DMS153 treated with DMSO at 0.1 percent for 48 hours (cell line): ENCODE measurements around the gene RANBP9.

Experiments used
- DNase-seq: peaks from one replicate; lab custom pipeline; 2025; ENCODE audit not compliant: unreplicated experiment; lab: John Stamatoyannopoulos, UW

RANBP9 gene

DNA sequence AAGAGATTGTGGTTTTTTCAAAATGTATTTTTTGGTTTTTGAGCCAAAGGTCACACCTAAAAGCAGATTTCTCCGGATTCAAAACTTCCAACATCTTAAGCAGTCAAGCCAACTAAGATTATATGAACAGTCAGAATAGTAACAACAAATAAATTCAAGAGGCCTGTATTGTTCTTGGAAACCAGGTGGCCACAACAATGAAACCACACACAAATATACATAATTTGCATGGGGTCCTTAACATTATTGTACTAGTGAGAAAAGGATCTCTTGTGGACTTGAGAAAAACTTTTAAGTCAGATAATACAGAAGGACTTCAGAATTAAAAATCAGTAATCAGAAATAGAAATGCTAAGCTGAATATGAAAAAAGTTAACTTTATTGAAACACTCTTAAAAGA, 55.9 kb downstream of the RANBP9 start:
- DNase-seq: no peak

DNA sequence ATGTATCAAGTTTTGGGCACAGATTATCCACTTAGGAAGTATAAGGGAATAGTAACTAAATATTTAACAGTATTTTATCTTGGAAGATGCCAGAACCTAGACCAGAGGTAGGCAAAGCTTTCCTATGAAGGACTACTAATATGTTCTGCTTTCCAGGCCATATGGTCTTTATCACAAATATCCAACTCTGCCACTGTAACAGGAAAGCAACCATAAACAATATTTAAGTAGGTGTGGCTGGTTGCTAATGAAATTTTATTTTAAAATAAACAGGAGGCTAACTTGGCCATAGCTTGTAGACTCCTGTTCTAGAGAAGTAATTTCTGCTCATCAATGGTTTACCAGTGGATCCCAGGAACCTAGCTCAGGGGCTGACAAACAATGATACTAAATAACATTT, 57.1 kb downstream of the RANBP9 start:
- DNase-seq: no peak

DNA sequence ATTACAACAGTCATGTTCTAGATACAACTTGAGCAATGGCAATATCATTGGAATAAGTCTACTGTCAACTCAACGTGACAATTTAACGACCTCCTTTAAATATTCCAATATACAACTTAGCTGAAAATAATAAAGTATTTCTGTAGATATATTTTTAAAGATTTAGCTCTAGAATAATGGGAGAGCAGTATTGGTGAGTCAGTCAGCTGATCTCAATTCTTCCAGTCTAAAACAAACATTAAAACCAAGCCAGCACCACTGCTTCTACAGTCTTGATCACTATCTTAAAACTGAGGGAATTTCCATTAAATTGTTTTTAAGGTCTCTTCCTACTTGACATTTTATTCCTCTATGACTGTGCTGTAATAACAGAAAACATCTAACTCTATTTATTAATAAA, 58.3 kb downstream of the RANBP9 start:
- DNase-seq: no peak

DNA sequence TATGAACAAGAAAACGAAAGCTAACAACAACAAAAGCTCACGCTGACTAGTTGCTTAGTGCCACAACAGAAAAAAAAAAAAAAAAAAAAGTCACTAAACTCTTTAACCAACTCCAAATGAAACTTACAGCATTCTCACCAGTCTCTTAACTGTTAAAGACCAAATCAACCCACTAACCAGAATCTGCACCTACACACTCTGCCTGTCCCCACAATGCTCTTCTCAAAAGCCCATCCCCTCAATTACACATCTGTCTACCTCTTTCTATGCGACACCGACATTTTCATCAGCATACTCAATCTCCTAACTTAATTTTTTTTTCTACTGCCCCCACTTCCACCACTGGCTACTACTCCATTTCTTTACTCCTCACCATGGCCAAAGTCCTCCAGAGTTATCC, 62.2 kb downstream of the RANBP9 start:
- no peak for DNase-seq

DNA sequence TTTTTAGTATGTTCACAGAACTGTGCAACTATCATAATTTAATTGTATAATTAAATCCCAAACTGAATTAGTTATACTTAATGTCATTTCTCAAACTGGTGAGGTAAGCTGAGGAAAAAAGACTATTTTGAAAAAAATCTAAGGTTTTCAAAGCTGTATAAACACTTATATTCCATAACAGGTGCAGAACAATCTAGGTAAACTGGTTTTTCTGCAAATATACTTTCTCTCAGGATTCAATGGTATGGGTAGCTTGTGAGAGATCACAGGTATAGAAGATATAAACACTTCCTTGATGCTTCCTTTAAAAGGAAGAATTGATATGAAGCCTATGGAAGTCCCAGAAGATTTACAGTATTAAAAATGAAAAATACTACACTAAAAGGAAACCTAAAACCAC, 62.8 kb downstream of the RANBP9 start:
- no peak for DNase-seq

DNA sequence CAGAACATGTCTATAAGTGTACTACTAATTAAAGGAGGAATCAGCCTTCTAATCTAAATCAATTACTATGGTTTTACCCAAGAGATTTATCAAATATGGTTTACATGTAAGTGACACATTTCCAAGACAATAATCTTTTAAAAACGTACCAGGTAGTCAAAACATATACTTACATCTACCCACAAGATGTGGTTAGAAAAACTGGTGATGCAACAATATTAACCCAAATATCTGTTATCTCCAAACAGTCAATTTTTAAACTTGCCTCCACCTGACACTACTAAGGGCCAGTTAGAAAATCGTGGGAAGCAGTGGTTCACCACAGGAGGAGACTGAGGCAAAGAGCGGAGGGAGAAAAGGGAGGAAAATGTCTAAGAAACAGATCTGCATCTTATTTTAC, 68.5 kb downstream of the RANBP9 start:
- DNase-seq: no peak

DNA sequence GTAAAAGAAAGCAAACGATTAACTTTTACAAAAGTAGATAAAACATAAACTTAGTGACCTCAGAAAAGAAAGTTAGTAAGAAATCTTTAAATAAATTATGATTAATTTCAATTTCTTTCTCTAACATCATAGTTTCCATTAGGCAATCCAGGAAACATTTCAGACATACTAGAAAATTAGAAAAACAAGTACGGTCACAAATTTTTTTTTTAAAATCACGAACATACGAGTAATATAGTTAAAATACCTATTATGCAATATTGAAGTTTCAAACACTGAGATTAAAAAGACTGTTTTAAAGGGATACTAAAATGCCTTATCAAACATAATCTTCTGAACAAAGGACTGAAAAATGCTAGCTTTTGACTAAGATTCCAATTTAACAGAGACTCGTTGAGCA, 70.3 kb downstream of the RANBP9 start:
- no peak for DNase-seq

DNA sequence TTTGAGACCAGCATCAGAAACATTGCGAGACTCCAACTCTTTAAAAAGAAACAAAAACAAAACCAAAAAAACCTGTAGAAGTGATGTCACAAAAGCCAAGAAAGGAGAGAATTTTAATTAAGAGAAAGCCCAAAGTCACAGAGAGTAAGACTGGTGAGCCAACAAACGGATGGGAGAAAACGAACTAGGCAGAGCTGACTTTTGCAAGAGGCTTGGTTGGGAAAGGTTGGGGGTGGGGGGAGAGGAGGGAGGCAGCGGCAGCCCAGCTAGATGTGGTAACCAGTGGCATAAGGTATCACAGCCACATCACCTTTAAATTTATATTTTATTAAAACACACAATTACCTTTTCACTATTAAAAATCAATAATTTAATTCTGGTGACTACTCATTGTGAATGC, 73.0 kb downstream of the RANBP9 start:
- DNase-seq: no peak

DNA sequence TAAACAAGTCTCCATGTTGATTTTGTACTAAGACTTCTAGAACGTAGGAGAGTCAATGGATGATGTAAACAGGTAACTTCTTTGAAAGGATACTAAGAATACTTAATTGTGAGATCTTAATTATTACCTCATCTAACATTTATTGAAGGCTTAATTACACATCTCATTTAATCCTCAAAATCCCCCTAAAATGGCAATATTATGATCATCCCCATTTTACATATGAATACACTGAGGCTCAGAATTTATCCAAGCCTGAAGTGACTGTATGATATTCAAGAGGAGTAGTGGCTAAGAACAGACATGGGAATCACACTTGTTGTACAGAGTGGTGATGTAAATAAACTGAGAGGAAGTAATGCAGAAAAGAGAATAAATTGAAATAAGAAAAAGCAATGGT, 73.6 kb downstream of the RANBP9 start:
- no peak for DNase-seq

DNA sequence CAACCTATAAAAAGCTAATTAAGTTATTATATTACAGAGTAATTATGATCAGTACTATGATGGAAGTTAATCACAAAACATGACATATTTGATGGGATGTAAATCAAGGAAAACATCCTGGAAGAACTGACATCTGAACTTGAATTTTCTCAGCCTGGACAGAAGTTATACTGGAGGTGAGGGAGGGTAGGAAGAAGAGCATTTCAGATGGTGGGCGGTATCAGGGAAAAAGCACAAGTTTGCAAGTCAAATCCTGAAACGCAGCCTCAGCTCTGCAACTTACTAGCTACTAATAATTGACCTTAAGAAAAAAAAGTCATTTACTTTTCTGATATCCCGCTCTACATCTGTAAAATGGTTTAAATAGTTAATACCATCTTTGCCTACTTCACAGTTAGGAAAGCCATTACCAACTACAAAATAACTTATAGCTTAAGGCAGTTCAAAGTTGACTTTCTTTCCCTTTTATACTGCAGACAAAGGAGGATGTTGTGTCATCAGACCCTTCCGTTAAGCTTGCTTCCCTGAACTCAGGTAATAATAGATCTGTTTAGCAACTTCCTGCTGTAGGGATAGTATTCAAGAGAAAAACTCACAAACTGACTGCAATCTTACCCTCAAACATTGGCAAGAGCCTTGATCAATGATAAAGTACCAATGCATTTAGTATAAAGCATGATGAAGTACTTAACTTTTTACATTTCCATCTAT, 75.5 kb downstream of the RANBP9 start:
- DNase-seq: no peak

DNA sequence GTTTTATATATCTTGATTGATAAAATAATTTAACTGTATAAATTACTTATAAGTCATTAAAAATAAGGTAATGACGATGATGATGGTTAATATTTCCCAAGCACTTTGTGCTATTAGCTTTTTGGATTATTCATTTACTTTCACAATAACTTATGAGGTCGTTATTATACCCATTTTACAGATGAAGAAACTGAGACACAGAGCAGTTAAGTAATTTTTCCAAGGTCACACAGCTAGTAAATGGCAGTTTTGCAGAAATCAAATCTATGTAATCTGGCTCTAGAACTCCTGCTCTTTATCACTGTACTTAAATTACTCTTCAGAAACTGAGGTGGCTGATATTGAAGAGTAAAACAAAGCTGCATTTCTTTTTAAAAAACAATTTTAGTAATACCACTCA, 78.3 kb downstream of the RANBP9 start:
- DNase-seq: no peak

DNA sequence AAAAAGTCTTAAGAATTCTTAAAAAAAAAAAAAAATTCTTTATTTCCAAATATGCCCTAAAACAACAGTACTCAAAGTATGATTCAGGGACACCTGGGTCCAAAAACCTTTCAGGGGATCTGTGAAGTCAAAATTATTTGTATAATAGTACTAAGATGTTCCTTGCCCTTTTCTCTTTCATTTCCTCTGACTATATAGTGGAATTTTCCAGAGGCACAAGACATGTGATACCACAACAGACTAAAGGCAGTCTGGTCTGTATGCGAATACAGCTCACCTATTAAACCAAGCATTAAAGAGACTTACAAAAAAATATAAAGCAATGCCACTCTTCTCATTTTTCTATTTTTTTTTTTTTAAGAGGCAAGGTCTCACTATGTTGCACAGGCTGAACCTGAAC, 81.1 kb downstream of the RANBP9 start:
- no peak for DNase-seq

DNA sequence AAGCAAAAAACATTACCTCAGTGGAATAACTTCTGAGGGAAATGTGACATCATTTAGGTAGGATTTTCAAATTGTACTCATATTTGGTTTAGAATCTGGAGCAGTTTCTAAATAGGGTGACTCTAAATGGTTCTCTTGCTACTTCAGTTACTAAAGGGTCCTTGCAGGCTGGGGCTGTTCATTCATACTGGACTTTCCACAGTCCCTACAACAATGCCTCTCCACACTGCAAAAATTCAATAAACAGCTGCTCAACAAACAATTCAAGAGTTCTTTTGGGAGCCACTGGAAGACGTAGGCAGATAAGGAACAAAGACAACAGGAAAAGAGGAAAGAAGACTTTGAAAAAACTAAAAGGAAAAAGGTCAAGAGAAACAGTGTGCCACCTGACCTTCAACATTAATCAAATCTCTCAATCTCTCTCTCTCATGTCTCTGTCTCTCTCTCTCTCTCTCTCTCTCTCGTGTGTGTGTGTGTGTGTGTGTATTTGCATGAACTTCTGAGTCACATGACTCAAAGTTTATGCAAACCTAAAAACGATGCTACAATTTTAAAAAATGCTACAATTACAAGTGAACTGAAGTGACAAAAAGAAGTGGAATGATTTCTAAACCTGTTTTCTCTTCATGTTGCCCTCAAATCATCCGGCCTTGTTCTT, 82.0 kb downstream of the RANBP9 start:
- DNase-seq: no peak

DNA sequence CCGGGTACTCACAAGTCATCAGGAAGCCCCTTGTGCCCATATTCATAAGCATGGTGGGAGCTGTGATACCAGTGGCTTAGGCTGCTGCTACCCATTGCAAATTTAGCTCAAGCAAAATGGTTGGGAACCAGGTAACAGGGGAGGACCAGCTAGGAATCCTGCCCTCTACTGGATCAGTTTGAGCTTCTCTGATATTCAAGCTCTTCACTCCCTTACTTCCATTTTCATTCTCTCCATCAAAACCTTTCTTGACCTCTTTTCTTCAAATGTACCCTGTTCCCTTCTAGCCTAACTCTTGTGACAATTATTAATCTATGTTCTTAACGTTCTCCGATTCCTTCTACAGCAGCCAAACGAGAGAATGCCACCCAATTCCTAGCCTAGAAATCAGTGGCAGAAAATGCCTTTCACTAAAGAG, 86.8 kb downstream of the RANBP9 start:
- DNase-seq: peak; percentile 2

DNA sequence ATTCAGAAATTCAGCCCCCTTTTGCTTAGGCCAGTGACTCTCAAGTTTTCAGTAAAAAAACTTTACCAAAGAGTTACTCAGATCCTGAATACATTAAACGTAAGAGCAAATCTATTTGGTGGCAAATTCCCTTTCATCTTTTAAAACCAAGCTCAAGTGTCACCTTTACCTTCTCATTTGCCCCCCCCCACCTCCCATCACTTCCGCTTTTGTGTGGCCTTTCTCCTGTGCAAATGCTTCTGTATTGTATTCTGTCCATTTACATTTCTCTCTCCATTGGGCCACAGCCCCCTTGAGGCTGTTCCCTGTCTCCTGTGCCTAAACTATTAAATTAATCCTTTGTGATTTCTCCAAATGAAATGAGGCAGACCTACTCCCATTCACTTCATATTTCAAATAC, 94.6 kb downstream of the RANBP9 start:
- no peak for DNase-seq

DNA sequence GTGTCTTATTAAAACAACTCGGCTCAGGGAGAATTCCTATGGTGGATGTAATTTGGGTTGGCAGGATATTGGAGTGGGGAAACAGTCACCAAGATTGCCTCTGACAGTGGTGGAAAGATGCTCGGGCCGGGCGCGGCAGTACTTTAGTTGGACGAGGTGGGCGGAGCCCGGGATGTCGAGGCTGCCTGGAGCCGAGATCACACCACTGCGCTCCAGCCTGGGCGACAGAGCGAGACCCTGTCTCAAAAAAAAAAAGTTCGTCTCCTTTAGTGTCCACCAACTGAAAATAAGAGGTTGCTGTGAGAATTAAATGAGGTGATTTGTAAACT, 95.9 kb downstream of the RANBP9 start:
- no peak for DNase-seq

DNA sequence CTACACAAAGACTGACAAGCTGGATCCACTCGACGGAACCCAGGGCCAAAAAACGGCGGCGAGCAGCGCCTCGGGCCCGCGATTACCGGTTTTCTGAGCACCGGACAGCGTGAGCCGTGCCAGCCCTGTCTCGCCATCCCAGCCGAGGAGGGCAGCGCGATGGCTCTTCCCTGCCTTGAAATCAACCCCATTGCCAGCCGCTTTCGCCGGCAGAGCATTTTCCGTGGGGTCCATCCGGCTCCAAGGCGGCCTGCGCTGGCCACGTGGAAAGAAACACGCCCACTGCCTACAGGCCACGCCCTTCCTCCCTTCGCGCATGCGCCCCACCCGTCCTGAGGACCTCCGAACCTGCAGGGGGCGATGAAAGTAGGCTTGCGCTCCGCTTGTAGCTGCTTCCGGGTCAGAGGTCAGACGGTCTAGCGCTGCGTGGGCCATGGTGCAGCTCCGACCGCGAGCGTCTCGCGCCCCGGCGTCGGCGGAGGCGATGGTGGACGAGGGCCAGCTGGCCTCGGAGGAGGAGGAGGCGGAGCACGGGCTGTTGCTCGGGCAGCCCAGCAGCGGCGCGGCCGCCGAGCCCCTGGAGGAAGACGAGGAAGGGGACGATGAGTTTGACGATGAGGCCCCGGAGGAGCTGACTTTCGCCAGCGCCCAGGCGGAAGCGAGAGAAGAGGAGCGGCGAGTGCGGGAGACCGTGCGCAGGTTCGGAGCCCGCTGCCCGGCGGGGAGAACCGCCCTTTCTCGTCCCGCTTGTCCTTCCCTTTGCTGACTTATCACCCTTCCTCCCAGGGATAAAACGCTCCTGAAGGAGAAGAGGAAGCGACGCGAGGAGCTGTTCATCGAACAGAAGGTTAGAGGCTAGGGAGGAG, 96.5 kb downstream of the RANBP9 start, which contains the start of gene NOL7:
NOL7 (plus strand) TSS at position 410 of the 866 bp plus-strand sequence; CDS start at position 434, 24 bp downstream.
- DNase-seq: peak; percentile 51

DNA sequence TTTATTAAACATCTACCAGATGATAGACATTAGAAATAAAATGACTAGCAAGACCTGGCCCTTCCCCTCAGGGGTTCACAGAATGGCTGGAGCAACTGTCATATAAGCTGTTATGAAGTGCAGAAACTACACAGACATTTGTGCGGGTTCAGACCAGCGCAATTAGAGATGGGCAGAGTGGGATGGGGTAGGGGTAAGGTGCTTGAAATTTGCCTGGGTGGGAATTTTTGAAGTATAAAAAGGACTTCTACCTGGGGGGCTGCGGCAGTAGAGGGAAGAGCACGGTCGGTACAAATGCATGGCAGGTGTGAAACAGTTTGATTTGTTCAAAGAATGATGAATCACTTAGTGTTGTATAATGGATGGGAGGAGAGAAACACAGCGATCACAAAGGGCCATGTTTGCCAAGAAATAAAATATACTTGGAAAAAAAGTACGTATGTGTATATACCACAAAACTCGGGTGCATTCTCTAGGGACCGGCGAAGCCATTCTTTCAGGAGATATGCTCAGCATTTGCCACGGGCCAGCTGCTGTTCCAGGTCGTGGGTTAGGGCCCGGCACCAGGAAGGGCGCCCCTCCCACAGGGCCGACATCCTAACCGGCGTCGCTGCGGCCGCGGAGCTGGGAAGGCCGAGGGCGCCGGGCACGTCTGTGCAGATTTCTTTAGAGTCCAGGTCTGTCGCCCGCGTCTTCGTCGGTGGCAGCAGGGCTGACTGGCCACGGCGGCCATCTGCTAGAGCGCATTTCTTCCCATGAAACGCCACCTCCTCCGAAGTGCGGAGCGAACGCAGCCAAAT, 97.3 kb downstream of the RANBP9 start:
- no peak for DNase-seq

DNA sequence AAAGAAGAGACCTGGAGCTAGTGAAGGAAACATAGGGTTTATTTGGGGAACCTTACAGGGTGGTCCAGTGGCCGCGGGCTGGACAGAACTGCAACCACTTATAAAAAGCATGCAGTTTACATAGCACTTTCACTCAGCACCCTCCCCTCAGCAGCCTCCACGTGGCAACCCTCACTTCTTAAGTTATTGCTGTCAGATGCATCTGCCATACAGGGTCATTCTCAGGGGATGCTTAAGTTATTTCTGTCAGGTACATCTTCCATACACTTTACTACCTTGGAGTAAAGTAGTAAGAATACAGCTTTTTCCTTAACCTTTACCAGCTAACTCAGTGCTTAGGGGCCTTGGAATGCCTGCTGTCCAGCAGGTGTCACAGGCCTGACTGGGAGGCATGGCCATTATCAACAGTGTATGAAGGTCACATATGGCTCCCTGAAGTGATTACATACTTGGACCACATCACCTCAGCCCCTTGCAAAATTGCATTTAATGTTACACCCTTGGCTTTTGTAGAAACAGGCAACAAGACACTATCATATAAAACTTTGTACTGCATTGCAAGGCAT, 98.5 kb downstream of the RANBP9 start:
- no peak for DNase-seq

DNA sequence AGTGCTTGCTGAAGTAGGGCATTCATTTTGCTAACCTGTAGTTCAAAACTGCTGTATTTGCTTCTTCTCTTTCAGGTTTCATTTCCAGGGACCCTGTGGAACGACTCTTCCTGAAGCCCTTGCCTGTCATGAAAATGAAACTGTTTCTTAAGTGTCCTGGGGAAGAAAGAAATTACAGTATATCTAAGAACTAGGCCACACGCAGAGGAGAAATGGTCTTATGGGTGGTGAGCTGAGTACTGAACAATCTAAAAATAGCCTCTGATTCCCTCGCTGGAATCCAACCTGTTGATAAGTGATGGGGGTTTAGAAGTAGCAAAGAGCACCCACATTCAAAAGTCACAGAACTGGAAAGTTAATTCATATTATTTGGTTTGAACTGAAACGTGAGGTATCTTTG, 99.9 kb downstream of the RANBP9 start:
- no peak for DNase-seq

DNA sequence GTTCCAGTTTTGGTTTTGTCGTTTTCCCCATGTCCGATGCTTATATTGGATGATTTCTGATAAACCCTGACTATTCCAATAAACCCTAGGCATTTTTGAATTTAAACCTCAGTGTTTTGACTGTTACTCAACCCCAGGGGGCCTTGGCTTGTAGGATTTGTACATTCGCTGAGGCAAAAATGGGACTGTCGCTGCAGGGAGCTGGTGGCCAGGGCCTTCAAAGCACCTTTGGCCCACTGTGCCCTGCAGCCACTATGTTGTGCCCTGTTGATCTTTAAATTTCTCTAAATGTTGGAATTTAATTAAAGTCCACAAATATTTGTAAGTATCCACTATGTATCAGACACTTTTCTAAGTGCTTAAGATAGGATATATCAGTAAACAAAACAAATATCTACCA, 106.0 kb downstream of the RANBP9 start:
- no peak for DNase-seq
